Endothelial cell of umbilical vein (primary cell): ENCODE data around the gene PLCXD3. TPM values are rescaled to one million over a fixed set of nuclear protein-coding genes. Genes with fewer than 3 reads are reported as not detected.

Source experiments
- BruUV-seq: library from RNA; stranded (reverse); fragments of 400-500 nt; replicated peaks from 2 replicates; lab custom pipeline; 2021; lab: Mats Ljungman, UMichigan
- CTCF ChIA-PET: fragments of 300-600, 350-600 bp; sonication (Branson Sonifier 250); formaldehyde crosslinking; loops from one replicate; lab custom pipeline; 2021; ENCODE audit warnings: antibody characterized with exemption, inconsistent platforms; lab: Charles Lee
- POLR2A ChIA-PET: fragments of 300-600, 350-600 bp; sonication (Branson Sonifier 250); formaldehyde crosslinking; loops from one replicate; lab custom pipeline; 2021; ENCODE audit warnings: antibody characterized with exemption, inconsistent platforms; lab: Charles Lee
- DNase-seq: peaks from one replicate; pipeline ENCODE4 v3.0.0-alpha.2; 2011; ENCODE audit warnings: low read depth, low spot score
- FAIRE-seq: peaks from 2 replicates; lab custom pipeline; 2011; peaks lifted over from hg19 to GRCh38; lab: Jason Lieb, UNC
- H2AFZ ChIP-seq: 2 replicates; pipeline ENCODE4 v1.6.0; 2012; ENCODE audit warnings: low read depth, low read length, control low read depth, inconsistent platforms
- H3K27ac ChIP-seq: 2 replicates; pipeline ENCODE4 v1.5.1; 2011; ENCODE audit warnings: low read depth, mild to moderate bottlenecking, control low read depth, low read length, moderate library complexity; ENCODE audit not compliant: insufficient read depth
- H3K27me3 ChIP-seq, 2 experiments: 2 replicates each; pipeline versions ENCODE4 v1.6.0 to v1.6.1; 2011; ENCODE audit warnings: low read length in 2 of 2, mixed read lengths in 1 of 2; ENCODE audit not compliant: control insufficient read depth in 2 of 2, insufficient read depth in 2 of 2
- H3K36me3 ChIP-seq, 2 experiments: 2 replicates in 1 of 2; 3 replicates in 1 of 2; pipeline ENCODE4 v1.5.1; 2011; ENCODE audit warnings: low read length in 2 of 2, mild to moderate bottlenecking in 1 of 2, moderate library complexity in 1 of 2; ENCODE audit not compliant: control insufficient read depth in 2 of 2, insufficient read depth in 2 of 2; ENCODE audit errors: extremely low read depth in 1 of 2
- H3K4me1 ChIP-seq: 3 replicates; pipeline ENCODE4 v1.5.1; 2011; ENCODE audit warnings: mild to moderate bottlenecking, low read length; ENCODE audit not compliant: control insufficient read depth, insufficient read depth; ENCODE audit errors: extremely low read depth
- H3K4me2 ChIP-seq: 2 replicates; pipeline ENCODE4 v1.6.1; 2011; ENCODE audit warnings: low read length, control low read depth, mixed read lengths; ENCODE audit not compliant: insufficient read depth
- H3K4me3 ChIP-seq, 3 experiments: fragments of 200-600 bp in 1 of 3; sonication (generic), shearing (Covaris generic) in 1 of 3; replicated peaks in 1 of 3; 2 replicates each; pipeline ENCODE4 v1.5.1; 2011 to 2016; ENCODE audit warnings: control low read depth in 3 of 3, low read length in 3 of 3, mild to moderate bottlenecking in 2 of 3, inconsistent platforms in 1 of 3, low read depth in 1 of 3, moderate library complexity in 1 of 3; ENCODE audit not compliant: insufficient read depth in 1 of 3
- H3K79me2 ChIP-seq: 2 replicates; pipeline ENCODE4 v1.6.0; 2012; ENCODE audit warnings: low read length, inconsistent platforms; ENCODE audit not compliant: control insufficient read depth, insufficient read depth
- H3K9ac ChIP-seq: replicated peaks from 2 replicates; pipeline ENCODE3; 2011; ENCODE audit warnings: low read length, control low read depth; ENCODE audit not compliant: insufficient read depth; ENCODE audit errors: extremely low read depth
- H3K9me1 ChIP-seq: replicated peaks from 3 replicates; pipeline ENCODE4 v1.6.0; 2011; ENCODE audit warnings: mild to moderate bottlenecking, low read length; ENCODE audit not compliant: control insufficient read depth, insufficient read depth; ENCODE audit errors: extremely low read depth
- H3K9me3 ChIP-seq: replicated peaks from 2 replicates; pipeline ENCODE4 v1.5.1; 2012; ENCODE audit warnings: low read length, inconsistent platforms; ENCODE audit not compliant: control insufficient read depth, insufficient read depth
- H4K20me1 ChIP-seq: replicated peaks from 2 replicates; pipeline ENCODE3; 2011; ENCODE audit warnings: mild to moderate bottlenecking, low read length; ENCODE audit not compliant: control insufficient read depth, insufficient read depth; ENCODE audit errors: extremely low read depth
- FOS ChIP-seq: IDR thresholded peaks from 2 replicates; pipeline ENCODE4 v1.6.1; 2011; ENCODE audit warnings: mild to moderate bottlenecking, low read length, moderate library complexity, borderline replicate concordance; ENCODE audit not compliant: insufficient read depth
- JUN ChIP-seq: IDR thresholded peaks from 2 replicates; pipeline ENCODE4 v1.6.1; 2011; ENCODE audit warnings: borderline replicate concordance, low read depth; ENCODE audit not compliant: insufficient read length, insufficient read depth
- MAX ChIP-seq: IDR thresholded peaks from 2 replicates; pipeline ENCODE4 v1.6.1; 2011; ENCODE audit not compliant: insufficient read depth, insufficient read length
- POLR2AphosphoS5 ChIP-seq: IDR thresholded peaks from 2 replicates; pipeline ENCODE4 v1.6.1; 2012; ENCODE audit warnings: low read depth, mild to moderate bottlenecking, control low read depth, low read length, moderate library complexity; ENCODE audit not compliant: insufficient read depth
- dilution Hi-C: fragments of 300-500 bp; cut with MboI; formaldehyde crosslinking; loops from one replicate; pipeline ENCODE4 v1.15.0; 2019; ENCODE audit warnings: low sequenced_read_pairs; ENCODE audit not compliant: extremely low pct_ligation_motif_present
- intact Hi-C: fragments of 100-400 bp; cut with micrococcal nuclease; formaldehyde crosslinking; loops from one replicate; pipeline ENCODE4 v1.10.0; 2022
- polyA plus RNA-seq, 4 experiments: library from polyadenylated mRNA; depleted of rRNA in 3 of 4; stranded (reverse) in 3 of 4; unstranded in 1 of 4; fragments of >200 nt; gene quantifications; 2 replicates each; pipeline versions ENCODE4 v1.2.1 to v1.2.3, GENCODE V29; 2011 to 2012; ENCODE audit warnings: missing spikeins in 1 of 4
- total RNA-seq: library from RNA; stranded (reverse); gene quantifications from 2 replicates; pipeline ENCODE4 v1.2.3, GENCODE V29; 2021
- TF ChIP-seq, protein P1 (sequence below), 2 donors: IDR thresholded peaks; 1 replicate in 1 of 2; 2 replicates in 1 of 2; pipeline ENCODE4 v1.5.1; 2011; ENCODE audit warnings: low read length in 2 of 2, mild to moderate bottlenecking in 2 of 2, moderate library complexity in 2 of 2, control low read depth in 1 of 2, inconsistent platforms in 1 of 2, low read depth in 1 of 2; ENCODE audit not compliant: insufficient read depth in 1 of 2; ENCODE audit errors: extremely low read depth in 1 of 2

PLCXD3 gene
- total and polyA plus RNA-seq, 2 donors (not counting 3 experiments of a cell fraction or from before 2014, with no cell fraction given): not detected

DNA sequence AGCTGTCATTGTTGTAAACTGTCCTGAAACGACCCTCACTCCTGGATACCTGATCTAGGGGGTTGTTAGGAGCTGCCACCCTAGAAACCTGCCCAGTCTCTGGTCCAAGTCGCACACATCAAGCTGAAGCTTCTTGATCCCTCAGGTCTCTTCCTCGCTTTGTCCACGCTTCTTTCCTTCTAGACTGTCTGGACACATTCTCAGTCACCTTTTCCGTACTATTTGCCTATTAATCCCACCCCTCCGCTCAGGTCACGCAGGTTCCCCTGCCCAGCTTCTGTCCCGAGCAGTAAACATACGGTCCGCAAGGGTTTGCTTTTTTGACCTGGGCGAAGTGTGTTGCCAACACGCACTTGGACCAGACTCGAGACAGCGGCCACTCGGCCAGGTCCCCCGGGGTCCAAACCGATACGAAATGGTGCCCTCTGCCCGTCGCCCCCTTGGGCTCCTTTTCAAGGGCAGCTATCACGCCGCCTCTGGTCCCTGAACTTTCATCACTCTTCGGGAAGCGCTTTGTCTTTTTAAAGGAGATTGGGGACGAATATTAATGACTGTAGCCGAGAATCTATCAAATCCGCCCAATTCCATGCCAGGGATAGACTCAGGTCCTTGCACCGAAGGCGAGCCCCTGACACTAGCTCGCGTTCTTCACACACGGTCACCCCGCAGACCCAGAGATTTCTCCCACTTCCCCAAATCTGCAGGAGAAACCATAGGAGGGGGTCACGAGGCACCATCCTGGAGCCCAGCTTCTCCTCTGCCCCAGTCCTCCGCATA is 814 bp downstream of the PLCXD3 start:
- POLR2A ChIA-PET: no interaction called here
- no peak for DNase-seq
- no peak overlapping the region for H2AFZ ChIP-seq
- no peak overlapping the region for H3K4me2 ChIP-seq
- no TSS peak for BruUV-seq
- no peak for FAIRE-seq
- no peak overlapping the region for H3K27ac ChIP-seq
- intact Hi-C loops: no loop called here
- no peak for TF ChIP-seq POLR2AphosphoS5
- TF ChIP-seq, protein P1, sequence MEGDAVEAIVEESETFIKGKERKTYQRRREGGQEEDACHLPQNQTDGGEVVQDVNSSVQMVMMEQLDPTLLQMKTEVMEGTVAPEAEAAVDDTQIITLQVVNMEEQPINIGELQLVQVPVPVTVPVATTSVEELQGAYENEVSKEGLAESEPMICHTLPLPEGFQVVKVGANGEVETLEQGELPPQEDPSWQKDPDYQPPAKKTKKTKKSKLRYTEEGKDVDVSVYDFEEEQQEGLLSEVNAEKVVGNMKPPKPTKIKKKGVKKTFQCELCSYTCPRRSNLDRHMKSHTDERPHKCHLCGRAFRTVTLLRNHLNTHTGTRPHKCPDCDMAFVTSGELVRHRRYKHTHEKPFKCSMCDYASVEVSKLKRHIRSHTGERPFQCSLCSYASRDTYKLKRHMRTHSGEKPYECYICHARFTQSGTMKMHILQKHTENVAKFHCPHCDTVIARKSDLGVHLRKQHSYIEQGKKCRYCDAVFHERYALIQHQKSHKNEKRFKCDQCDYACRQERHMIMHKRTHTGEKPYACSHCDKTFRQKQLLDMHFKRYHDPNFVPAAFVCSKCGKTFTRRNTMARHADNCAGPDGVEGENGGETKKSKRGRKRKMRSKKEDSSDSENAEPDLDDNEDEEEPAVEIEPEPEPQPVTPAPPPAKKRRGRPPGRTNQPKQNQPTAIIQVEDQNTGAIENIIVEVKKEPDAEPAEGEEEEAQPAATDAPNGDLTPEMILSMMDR (IDR thresholded peaks at IDR 0.05; ENCODE audit: extremely low read depth in 1 of 2, insufficient read depth in 1 of 2, low read depth in 1 of 2, low read length in 2 of 2): no peak
- no peak for TF ChIP-seq FOS
- TF ChIP-seq MAX: no peak
- no peak for TF ChIP-seq JUN
- no peaks in the 10 kb centered on the region for H3K36me3 ChIP-seq
- H4K20me1 ChIP-seq: no peaks in the 10 kb centered on the region
- dilution Hi-C loops: no loop called here
- H3K27me3 ChIP-seq: peaks cover 16 to 23% of the 10 kb centered on the region in 2 experiments
- no peak overlapping the region for H3K9ac ChIP-seq
- H3K4me3 ChIP-seq: no peak overlapping the region
- H3K9me3 ChIP-seq: no peaks in the 10 kb centered on the region
- no peaks in the 10 kb centered on the region for H3K79me2 ChIP-seq
- H3K9me1 ChIP-seq: no peaks in the 10 kb centered on the region
- H3K4me1 ChIP-seq: no peaks in the 10 kb centered on the region
- CTCF ChIA-PET: interaction anchor here (3.2 kb wide), 1 partner anchor 9 kb away, joined by 9 read pairs; no protein-coding TSS in a partner anchor
